GM12872 (cell line): ENCODE results near the gene BPIFB3.

ENCODE experiments used
- TF ChIP-seq, protein P1 (sequence below): IDR thresholded peaks from 3 replicates; pipeline ENCODE4 v1.5.1; 2011; ENCODE audit warnings: low read depth, mild to moderate bottlenecking, low read length, moderate library complexity; ENCODE audit not compliant: insufficient read depth

Gene BPIFB3

DNA sequence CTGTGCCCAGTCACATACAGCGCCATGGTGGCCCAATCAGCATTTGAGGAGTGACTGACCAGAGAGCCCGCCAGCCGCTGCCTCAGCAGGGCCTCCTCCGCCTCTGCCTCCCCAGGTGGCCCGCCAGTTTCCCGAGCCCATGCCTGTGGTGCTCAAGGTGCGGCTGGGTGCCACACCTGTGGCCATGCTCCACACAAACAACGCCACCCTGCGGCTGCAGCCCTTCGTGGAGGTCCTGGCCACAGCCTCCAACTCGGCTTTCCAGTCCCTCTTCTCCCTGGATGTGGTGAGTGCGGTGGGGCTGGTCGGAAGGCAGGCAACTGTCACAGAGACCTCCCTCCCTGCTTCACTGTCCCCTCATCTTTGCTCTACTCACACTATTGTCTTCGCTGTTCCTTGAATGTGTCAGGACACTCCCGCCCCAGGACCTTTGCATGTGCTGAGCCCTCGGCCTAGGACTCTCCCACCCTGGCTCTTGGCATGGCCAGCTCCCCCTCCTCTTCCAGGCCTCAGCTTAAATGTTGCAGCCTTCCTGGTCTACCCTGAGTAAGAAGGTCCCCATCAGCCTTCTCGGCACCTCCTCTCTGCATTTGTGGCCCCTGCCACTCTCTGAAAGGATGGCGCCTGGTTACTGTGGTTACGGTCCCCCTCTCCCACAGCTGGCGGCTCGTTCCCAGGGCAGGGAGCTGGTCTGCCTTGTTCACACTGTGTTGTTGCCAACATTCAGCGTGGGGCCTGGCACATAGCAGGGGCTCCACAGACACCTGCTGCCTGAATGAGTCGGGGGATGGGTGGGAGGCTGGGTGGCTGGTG, 34.0 kb upstream of the BPIFB3 start:
- TF ChIP-seq, protein P1, sequence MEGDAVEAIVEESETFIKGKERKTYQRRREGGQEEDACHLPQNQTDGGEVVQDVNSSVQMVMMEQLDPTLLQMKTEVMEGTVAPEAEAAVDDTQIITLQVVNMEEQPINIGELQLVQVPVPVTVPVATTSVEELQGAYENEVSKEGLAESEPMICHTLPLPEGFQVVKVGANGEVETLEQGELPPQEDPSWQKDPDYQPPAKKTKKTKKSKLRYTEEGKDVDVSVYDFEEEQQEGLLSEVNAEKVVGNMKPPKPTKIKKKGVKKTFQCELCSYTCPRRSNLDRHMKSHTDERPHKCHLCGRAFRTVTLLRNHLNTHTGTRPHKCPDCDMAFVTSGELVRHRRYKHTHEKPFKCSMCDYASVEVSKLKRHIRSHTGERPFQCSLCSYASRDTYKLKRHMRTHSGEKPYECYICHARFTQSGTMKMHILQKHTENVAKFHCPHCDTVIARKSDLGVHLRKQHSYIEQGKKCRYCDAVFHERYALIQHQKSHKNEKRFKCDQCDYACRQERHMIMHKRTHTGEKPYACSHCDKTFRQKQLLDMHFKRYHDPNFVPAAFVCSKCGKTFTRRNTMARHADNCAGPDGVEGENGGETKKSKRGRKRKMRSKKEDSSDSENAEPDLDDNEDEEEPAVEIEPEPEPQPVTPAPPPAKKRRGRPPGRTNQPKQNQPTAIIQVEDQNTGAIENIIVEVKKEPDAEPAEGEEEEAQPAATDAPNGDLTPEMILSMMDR: no peak

DNA sequence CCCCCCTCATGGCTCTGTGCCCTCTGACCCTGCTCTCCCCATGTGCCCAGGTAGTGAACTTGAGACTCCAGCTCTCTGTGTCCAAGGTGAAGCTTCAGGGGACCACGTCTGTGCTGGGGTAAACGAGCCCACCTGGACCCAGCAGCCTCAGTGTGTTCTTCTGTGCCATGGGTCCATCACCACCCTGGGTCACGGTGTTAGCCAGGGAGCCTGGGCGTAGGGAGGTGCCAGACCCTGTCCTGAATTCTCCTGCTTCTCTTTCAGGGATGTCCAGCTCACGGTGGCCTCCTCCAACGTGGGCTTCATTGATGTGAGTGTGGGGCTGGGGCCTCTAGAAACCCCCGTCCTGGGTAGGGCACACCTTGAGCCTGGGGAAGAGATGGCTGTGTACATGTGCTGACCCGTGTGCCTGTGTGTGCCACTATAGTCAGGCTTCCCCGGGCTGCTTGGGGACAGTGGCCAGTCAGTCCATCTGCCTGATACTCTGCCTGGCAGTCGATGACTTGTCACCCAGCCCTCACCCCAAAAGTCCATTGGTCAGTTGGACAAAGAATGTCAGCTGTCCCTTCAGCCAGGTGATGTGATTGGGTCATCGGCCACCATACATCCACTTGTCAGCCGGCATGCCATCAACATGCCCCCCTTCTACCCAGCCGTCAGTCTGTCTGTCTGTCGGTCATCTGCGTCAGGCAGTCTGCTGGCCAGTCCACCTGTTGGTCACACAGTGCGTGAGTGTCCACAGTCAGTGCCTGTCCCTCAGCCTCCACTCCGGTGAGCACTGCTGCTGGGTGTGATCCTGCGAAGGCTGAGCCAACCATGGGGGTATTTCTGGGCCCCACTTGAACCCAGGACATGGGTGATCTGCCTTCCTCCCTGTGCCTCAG, 33.2 kb upstream of the BPIFB3 start:
- TF ChIP-seq, protein P1: no peak

DNA sequence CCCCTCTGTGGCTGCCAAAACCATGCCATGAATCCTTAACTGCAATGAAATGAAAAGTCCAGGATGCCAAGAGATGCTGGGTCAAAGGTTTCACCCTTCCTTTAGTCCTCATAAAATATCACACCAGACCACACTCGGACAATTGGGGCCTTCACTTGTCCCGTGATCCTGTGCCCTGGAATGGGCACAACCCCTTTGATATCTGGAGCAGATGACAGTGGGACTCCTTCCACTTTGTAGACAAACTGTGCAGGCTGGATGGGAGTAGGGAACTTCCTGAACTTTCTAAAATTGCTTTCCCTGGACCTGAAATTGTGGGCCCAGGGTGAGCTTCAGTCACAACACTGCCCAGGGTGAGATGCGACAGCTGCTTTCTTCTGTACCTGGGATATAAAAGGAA, 31.8 kb upstream of the BPIFB3 start:
- TF ChIP-seq, protein P1: no peak

DNA sequence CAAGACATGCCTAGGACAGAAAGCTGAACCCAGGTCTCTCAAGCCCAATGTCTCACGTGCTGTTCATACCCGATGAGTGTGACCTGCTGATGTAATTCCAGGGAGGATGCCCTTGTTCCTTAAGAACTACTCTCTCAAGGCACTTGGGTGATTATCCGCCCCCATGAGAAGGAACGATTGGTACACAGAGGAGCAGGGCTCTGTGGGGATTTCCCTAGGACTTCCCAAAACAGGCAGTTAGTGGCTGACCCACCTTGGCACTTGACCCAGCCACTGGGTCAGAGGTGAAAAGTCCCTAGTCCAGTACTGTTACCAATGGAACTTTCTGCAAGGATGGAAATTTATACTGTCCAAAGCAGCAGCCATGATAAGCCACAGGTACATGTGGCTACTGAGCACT, 31.4 kb upstream of the BPIFB3 start:
- TF ChIP-seq, protein P1: no peak

DNA sequence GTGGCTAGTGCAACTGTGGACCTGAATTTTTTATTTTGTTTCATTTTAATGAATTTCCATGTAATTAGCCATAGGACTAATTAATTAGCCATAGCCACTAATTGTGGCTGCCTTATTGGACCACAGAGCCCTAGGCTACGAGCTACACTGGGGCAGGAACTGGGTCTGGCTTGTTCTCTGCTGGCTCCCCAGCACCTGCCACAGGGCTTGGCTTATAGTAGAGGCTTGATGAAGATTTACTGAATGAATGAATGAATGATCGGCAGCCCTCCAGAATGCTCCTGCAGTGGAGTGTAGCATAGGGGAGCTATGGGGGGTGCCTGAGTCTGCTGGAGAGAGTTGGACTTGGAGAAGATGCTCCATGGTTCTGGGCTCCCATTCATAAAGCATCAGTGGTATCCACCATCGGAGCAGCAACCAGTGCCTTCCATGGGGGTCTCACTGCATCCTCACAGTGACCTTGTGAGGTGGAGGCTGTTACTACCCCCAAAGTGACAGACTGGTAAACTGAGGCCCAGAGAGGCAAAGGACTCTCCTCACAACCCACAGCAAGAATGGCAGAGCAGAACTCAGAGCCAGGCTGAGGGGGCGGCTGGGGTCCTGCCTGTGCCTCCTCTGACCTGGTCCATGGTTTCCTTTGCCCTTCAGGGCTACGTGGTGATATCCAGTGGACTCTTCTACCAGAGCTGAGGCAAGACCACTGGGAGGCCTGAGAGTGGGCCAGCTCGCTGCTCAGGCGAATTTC, 30.8 kb upstream of the BPIFB3 start:
- TF ChIP-seq, protein P1: no peak

DNA sequence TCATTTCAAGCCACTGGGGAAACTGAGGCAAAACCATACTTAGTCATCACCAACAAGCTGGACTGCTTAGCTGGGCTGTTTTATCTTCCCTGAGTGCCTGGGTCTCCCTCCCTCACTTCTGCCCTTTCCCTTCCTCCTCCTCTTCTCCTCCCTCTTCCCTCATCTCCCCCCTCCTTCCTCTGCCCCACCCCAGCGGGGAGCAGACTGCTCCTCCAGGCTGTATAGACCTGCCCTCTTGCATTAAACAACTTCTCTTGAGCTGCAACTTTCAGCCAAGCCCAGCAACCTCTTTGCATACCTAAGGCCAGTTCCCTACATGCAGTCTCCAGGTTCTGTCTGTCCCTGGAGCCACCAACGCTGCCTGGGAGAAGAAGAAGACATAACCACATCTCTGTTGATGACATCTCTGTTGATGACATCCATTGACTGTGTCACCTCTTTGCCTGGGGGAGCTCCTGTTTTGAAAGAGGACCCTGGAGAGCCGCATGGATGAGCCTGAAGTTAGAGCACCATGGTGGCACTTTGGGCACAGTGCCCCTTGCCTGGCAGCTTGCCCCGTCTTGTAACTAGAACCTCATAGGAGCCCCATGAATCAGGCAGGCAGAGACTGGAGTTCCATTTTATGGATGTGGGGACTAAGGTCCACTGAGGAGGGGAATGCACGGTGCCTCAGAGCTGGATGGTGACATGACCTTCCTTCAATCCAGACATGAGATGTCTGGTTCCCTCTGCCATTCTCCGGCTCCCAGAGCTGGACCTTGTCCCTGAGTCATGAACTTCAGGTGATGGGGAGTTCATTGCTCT, 30.1 kb upstream of the BPIFB3 start:
- TF ChIP-seq, protein P1: no peak

DNA sequence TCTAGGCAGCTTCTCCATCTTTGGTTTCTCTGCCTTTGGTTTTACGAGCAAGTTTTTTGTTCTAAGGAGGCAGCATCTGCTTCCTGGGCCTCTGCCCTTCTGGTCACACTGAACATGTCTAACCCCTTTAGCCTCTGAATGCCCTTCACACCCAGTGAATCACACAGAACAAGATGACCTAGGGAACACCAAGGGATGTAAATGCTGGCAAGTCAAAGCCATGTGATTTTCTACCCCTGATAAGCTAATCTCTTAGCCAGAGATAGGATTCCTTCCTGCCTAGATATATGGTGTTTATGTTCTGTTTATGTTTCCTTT, 29.5 kb upstream of the BPIFB3 start:
- TF ChIP-seq, protein P1: no peak
